Astrocyte (in vitro differentiated cells and primary cell): ENCODE data around the gene ORAI1. TPM values are rescaled to one million over a fixed set of nuclear protein-coding genes. Genes with fewer than 3 reads are reported as not detected.
A peak's percentile ranks its signal among the peaks of the same experiment; 100 is the strongest.

Experiments
- DNase-seq: peaks from one replicate; pipeline ENCODE4 v3.0.0-alpha.2; 2010; ENCODE audit warnings: low read depth
- FAIRE-seq: peaks from 2 replicates; lab custom pipeline; 2011; peaks lifted over from hg19 to GRCh38; lab: Jason Lieb, UNC
- H2AFZ ChIP-seq: 2 replicates; pipeline ENCODE4 v1.6.0; 2012; ENCODE audit warnings: low read depth, low read length, inconsistent platforms
- H3K27ac ChIP-seq: 2 replicates; pipeline ENCODE4 v1.5.1; 2011; ENCODE audit warnings: low read depth, low read length, inconsistent platforms
- H3K27me3 ChIP-seq: 2 replicates; pipeline ENCODE4 v1.6.0; 2011; ENCODE audit warnings: low read length, inconsistent platforms; ENCODE audit not compliant: insufficient read depth
- H3K36me3 ChIP-seq: 2 replicates; pipeline ENCODE4 v1.5.1; 2011; ENCODE audit warnings: low read length, inconsistent platforms; ENCODE audit not compliant: insufficient read depth
- H3K4me1 ChIP-seq: 2 replicates; pipeline ENCODE4 v1.5.1; 2011; ENCODE audit warnings: low read length, inconsistent platforms; ENCODE audit not compliant: insufficient read depth
- H3K4me2 ChIP-seq: 2 replicates; pipeline ENCODE4 v1.6.0; 2012; ENCODE audit warnings: low read length, inconsistent platforms
- H3K4me3 ChIP-seq: 2 replicates; pipeline ENCODE4 v1.5.1; 2011; ENCODE audit warnings: low read depth, mild to moderate bottlenecking, low read length, inconsistent platforms; ENCODE audit not compliant: insufficient read depth
- H3K79me2 ChIP-seq: 2 replicates; pipeline ENCODE4 v1.6.0; 2012; ENCODE audit warnings: mild to moderate bottlenecking, low read length, inconsistent platforms; ENCODE audit not compliant: insufficient read depth
- H3K9ac ChIP-seq: 2 replicates; pipeline ENCODE4 v1.6.0; 2012; ENCODE audit warnings: mild to moderate bottlenecking, low read length, inconsistent platforms
- H3K9me3 ChIP-seq: 2 replicates; pipeline ENCODE4 v1.5.1; 2012; ENCODE audit warnings: low read depth, mild to moderate bottlenecking, low read length, inconsistent platforms; ENCODE audit not compliant: insufficient read depth
- H4K20me1 ChIP-seq: 2 replicates; pipeline ENCODE4 v1.6.0; 2012; ENCODE audit warnings: low read length, inconsistent platforms; ENCODE audit not compliant: insufficient read depth
- H3K27ac Mint-ChIP-seq: one replicate; pipeline ENCODE4 v1.8.0; 2021; ENCODE audit warnings: mild to moderate bottlenecking, mixed read lengths; ENCODE audit not compliant: unreplicated experiment
- H3K27me3 Mint-ChIP-seq: one replicate; pipeline ENCODE4 v1.8.0; 2021; ENCODE audit warnings: low read depth, mixed read lengths; ENCODE audit not compliant: unreplicated experiment
- H3K36me3 Mint-ChIP-seq: one replicate; pipeline ENCODE4 v1.8.0; 2021; ENCODE audit warnings: low read depth, mixed read lengths; ENCODE audit not compliant: unreplicated experiment
- H3K4me1 Mint-ChIP-seq: one replicate; pipeline ENCODE4 v1.8.0; 2021; ENCODE audit warnings: low read depth, mixed read lengths; ENCODE audit not compliant: unreplicated experiment
- H3K4me3 Mint-ChIP-seq: one replicate; pipeline ENCODE4 v1.8.0; 2021; ENCODE audit warnings: mild to moderate bottlenecking, moderate library complexity, mixed read lengths; ENCODE audit not compliant: unreplicated experiment
- H3K9me3 Mint-ChIP-seq: one replicate; pipeline ENCODE4 v1.8.0; 2021; ENCODE audit warnings: mild to moderate bottlenecking, mixed read lengths; ENCODE audit not compliant: unreplicated experiment
- EZH2 ChIP-seq: IDR thresholded peaks from 2 replicates; pipeline ENCODE4 v1.6.1; 2012; ENCODE audit warnings: mild to moderate bottlenecking, low read length, inconsistent platforms; ENCODE audit not compliant: insufficient read depth
- total RNA-seq: library from RNA; stranded (reverse); gene quantifications from 2 replicates; pipeline ENCODE4 v1.2.1, GENCODE V29; 2021
- TF ChIP-seq, protein P1 (sequence below): IDR thresholded peaks from 2 replicates; pipeline ENCODE4 v1.5.1; 2011; ENCODE audit warnings: low read depth, mild to moderate bottlenecking, inconsistent platforms, low read length, moderate library complexity; ENCODE audit not compliant: insufficient read depth

Gene ORAI1
- total RNA-seq, 1 donor from 2014 or later, result 20.4 TPM

DNA sequence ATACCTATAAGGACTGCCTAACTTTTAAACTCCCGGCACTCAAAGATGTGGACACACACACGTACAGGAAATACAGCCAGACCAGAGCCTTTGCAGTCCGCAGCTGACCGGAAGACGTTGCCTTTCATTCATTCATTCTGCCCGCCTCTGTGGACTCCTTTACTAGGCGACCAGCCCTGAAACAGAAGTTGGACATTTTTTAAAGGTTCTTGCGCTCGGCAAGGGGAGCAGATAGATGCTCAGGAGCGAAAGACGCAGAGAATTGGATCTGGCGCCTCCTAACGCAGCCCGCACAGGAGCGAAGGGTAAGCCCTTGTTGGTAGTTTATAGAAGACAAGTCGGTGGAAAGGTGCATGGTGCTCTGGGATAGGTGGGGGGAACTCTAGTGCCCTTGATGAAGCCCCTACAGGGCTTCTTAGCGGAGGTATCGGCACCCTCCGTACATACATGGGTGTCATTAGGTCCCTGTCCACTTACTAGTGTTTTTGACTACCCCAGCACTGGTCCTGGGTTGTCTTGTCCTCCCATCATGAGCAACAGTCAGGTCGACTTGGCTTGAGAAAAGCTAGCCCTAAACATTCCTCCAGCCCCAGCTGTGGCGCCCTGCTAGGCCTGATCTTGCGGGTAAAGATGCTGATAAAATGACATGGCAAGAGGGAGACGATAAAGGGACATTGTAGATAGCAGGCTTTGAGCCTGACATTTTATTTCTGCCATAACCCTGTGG lies 45.2 kb upstream of the ORAI1 start, which contains the start of gene KDM2B:
Gene KDM2B (minus strand): TSS at position 65 of the 727 bp plus-strand sequence. CDS start 112 bp downstream, outside the sequence.
- Histone ChIP-seq H3K79me2 (no peaks in the 10 kb centered on the region), H3K4me1 (peaks cover 52% of the 10 kb centered on the region), H3K9ac (peak within 1 kb of the TSS; percentile 85), H3K27me3 (no peaks in the 10 kb centered on the region), H3K4me3 (peak within 1 kb of the TSS; percentile 66), H3K4me2 (peak within 1 kb of the TSS; percentile 86), H2AFZ (peak within 1 kb of the TSS; percentile 79), H3K9me3 (no peaks in the 10 kb centered on the region), H3K36me3 (no peaks in the 10 kb centered on the region), H4K20me1 (no peaks in the 10 kb centered on the region), H3K27ac (peak within 1 kb of the TSS; percentile 39)
- FAIRE-seq (no peak), DNase-seq (peak; percentile 50)
- H3K9me3 Mint-ChIP-seq, result no peaks in the 10 kb centered on the region
- H3K36me3 Mint-ChIP-seq, result no peaks in the 10 kb centered on the region
- H3K27me3 Mint-ChIP-seq, result no peaks in the 10 kb centered on the region
- H3K4me3 Mint-ChIP-seq, result peak within 1 kb of the TSS; percentile 90
- no peak for TF ChIP-seq EZH2
- TF ChIP-seq, protein P1, sequence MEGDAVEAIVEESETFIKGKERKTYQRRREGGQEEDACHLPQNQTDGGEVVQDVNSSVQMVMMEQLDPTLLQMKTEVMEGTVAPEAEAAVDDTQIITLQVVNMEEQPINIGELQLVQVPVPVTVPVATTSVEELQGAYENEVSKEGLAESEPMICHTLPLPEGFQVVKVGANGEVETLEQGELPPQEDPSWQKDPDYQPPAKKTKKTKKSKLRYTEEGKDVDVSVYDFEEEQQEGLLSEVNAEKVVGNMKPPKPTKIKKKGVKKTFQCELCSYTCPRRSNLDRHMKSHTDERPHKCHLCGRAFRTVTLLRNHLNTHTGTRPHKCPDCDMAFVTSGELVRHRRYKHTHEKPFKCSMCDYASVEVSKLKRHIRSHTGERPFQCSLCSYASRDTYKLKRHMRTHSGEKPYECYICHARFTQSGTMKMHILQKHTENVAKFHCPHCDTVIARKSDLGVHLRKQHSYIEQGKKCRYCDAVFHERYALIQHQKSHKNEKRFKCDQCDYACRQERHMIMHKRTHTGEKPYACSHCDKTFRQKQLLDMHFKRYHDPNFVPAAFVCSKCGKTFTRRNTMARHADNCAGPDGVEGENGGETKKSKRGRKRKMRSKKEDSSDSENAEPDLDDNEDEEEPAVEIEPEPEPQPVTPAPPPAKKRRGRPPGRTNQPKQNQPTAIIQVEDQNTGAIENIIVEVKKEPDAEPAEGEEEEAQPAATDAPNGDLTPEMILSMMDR, result no peak
- H3K27ac Mint-ChIP-seq, result peak within 1 kb of the TSS; percentile 89
- H3K4me1 Mint-ChIP-seq, result peaks cover 39% of the 10 kb centered on the region

DNA sequence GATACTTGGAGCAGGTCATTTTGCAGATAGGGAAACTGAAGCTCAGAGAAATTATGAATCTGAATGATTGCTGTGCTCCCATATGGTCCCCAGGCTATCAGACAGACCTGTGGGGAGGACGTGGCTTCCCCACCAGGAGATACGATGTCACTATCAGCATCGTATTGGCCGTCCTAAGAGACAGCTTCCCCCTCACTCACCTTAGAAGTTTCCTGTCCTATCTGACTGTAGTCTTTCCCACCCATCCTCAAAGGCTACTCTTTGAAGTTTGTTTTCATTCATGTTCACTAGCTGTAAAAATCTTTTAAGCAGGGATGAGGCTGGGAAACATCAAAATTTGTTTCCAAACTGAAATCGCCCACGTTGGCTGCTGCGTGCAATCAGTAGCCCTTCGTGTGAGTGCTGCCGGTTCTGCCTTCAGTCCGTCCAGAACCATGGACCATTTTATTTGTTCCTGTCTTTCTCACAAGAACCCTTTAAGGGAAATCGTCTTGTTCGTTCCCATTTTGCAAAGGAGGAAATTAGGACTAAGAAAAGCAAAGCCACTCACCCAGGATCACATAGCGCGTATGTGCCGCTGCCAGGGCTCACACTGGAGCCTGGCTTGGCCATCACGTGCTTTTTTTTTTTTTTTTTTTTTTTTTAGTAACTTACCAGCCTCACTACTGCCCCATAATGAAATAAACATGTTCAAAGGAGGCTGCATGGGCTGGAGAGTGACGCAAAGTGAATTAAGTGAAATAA lies 44.5 kb upstream of the ORAI1 start:
- H3K27ac Mint-ChIP-seq, result peak overlapping the region; percentile 81

More for the DNA sequence above, 44.5 kb upstream of the ORAI1 start:
- Histone ChIP-seq H4K20me1 (no peaks in the 10 kb centered on the region), H3K36me3 (no peaks in the 10 kb centered on the region), H3K4me3 (peak overlapping the region; percentile 66), H3K4me2 (peak overlapping the region; percentile 86), H3K79me2 (no peaks in the 10 kb centered on the region), H3K9ac (peak overlapping the region; percentile 85), H3K4me1 (peaks cover 44% of the 10 kb centered on the region), H3K9me3 (no peaks in the 10 kb centered on the region), H2AFZ (peak overlapping the region; percentile 79), H3K27me3 (no peaks in the 10 kb centered on the region), H3K27ac (no peak overlapping the region)
- TF ChIP-seq EZH2, result no peak
- TF ChIP-seq, protein P1, result peak; percentile 7
- H3K36me3 Mint-ChIP-seq, result no peaks in the 10 kb centered on the region
- no peaks in the 10 kb centered on the region for H3K9me3 Mint-ChIP-seq
- FAIRE-seq (no peak), DNase-seq (no peak)
- peak overlapping the region; percentile 89 for H3K4me3 Mint-ChIP-seq
- peaks cover 33% of the 10 kb centered on the region for H3K4me1 Mint-ChIP-seq
- no peaks in the 10 kb centered on the region for H3K27me3 Mint-ChIP-seq
